GM12874 (cell line): ENCODE results near the gene PFAS.

Experiments used
- TF ChIP-seq, protein P1 (sequence below): IDR thresholded peaks from 2 replicates; pipeline ENCODE4 v1.5.1; 2011; ENCODE audit warnings: low read depth, mild to moderate bottlenecking, control low read depth, low read length, moderate library complexity; ENCODE audit not compliant: insufficient read depth

Gene PFAS

GRCh38 chr17:8224891-8225812, 23.9 kb upstream of the PFAS start:
- TF ChIP-seq, protein P1, sequence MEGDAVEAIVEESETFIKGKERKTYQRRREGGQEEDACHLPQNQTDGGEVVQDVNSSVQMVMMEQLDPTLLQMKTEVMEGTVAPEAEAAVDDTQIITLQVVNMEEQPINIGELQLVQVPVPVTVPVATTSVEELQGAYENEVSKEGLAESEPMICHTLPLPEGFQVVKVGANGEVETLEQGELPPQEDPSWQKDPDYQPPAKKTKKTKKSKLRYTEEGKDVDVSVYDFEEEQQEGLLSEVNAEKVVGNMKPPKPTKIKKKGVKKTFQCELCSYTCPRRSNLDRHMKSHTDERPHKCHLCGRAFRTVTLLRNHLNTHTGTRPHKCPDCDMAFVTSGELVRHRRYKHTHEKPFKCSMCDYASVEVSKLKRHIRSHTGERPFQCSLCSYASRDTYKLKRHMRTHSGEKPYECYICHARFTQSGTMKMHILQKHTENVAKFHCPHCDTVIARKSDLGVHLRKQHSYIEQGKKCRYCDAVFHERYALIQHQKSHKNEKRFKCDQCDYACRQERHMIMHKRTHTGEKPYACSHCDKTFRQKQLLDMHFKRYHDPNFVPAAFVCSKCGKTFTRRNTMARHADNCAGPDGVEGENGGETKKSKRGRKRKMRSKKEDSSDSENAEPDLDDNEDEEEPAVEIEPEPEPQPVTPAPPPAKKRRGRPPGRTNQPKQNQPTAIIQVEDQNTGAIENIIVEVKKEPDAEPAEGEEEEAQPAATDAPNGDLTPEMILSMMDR: no peak

DNA sequence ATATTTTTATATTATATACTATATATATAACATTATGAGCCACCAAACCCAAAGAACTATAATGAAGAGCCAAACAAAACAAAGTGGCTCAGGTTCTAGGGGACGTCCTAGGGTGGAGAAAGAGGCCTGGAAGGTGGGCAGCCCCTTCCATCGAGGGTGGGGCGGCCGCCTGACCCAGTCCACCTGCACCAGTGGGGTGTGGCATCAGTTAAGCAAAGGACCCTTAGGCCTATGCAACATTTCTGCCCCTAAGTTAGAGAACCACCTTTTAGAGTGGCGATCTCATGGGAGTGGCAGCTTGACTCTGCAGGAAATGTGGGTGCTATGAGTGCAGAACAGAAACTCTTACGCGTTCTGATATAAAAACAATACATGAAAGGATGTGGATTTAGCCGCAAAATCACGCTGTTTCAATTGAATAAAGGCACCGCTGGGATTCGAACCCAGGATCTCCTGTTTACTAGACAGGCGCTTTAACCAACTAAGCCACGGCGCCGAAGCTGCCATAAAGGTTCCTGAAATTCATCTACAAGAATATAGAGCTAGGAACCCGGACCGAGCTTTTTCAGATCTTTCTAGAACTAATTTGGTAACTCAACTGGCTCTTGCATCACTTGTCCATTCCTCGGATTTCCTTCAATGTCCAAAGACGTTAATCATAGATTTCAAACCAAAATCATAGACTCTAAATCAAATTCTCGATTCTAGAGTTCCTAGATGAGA, 23.1 kb upstream of the PFAS start:
- TF ChIP-seq, protein P1: no peak

GRCh38 chr17:8226536-8227237, 22.4 kb upstream of the PFAS start:
- TF ChIP-seq, protein P1: no peak

DNA sequence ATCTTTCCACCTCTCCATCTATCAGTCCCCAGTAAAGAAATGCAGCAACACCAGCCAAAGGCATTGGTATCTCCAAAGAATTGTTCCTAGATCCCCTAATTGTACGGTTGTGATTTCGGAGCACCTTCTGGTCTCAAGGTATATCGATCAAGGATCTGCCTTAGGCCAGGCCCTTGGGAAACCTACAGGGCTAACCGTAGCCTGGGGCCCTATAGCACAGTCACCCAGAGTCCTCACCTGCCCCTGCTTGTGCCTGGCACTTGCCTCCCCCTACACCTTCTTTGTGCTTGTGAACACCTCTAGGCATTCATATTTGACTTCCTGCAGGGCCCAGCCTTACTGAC, 21.9 kb upstream of the PFAS start:
- TF ChIP-seq, protein P1: no peak

DNA sequence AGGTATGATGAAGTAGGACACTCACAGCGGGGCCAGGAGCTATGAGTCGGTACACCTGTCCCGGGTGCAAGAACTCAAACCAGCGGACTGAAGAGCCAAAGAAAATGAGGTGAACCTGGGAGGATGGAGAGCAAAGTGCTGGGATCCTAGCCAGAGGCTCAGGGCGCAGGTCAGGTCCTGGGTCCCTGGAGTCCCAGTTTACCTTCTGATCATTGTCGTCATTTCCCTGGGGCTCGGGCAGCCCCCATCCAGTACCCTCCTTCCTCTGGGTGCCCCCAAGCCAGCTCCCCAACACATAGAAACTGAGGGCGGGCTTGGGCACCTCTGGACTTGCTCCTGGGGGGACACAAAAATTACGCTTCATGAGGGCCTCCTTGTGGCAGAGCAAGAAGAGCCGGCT, 17.4 kb upstream of the PFAS start:
- TF ChIP-seq, protein P1: no peak

DNA sequence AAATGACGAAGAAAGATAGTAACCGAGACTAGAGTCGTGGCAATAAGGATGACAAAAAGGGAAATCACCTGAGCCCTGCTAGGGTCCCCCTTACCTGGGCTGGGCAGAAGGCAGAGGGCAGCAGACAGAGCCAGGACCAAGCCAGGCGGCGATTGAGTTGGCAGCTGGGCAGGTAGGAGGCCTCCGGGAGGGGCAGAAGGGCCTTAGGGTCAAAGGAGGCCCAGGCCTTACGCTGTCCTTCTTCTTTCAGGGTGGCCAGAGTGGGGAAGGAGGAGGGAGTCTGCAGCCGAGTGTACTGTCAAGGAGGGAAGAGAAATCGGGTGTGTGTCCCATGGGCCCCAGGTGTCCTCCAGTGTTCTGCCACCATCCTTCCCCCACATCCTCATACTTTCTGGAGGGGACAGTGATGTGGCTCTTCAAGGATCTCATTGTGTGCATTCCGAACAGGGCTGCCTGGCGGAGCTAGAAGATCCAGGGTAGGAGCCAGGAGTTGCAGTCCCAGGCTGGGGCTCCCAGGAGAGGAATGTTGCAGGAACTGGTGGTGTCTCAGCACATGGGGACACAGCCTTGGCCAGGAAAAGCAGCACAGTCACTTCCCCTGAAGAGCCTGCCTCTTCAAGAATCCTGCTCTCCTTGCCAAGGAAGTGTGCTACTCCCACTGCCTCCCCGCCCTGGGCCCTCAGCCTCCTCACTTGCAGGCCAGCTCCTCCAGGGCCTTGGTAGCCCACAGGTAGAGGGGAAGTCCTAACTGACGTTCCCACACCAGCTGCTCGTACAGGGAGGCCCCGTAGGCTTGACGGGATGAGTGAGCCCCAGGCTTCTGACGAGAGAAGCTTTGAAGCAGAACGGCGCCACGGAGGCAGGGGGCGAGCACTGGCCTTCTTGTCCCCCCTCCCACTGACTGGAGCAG, 14.5 kb upstream of the PFAS start:
- TF ChIP-seq, protein P1: no peak
